Superior temporal gyrus (tissue), 1 donor: ENCODE measurements around the gene IL10RB.

Experiments
- DNase-seq: peaks from one replicate; pipeline ENCODE4 v3.0.0-alpha.2; 2016; ENCODE audit errors: extremely low spot score

The IL10RB gene

DNA sequence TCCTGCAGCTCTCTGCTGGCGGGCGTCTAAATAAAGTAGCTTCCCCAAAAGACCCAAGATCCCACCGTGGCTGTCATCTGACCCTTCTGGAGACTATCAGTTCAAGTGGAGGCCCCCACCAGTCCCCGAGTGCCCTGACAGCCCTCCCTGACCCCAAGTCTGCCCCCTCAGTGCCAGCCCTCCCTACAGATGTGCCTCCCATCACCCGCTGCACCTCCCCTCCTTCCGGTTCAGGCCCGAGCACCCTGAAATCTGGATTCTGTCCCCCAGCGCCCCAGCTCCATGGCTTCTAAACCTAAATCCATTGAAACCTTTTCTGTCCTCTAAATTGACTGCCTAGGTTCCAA lies 595 bp downstream of the IL10RB start:
- DNase-seq, result no peak

DNA sequence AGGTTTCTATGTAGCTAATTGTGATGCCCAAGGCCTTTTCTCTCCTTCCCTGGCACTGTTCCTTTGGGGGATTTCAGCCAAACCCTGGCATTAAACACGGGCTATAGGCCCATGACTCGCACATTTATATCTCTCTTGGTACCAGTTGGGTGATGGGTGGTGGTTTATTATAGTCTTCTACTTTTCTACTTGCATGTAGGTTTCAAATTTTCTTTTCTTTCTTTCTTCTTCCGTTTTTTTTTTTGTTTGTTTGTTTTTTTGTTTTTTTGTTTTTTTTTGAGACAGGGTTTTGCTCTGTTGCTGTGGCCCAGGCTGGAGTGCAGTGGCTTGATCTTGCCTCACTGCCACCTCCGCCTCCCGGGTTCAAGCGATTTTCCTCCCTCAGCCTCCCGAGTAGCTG lies 1.1 kb downstream of the IL10RB start:
- DNase-seq, result no peak

DNA sequence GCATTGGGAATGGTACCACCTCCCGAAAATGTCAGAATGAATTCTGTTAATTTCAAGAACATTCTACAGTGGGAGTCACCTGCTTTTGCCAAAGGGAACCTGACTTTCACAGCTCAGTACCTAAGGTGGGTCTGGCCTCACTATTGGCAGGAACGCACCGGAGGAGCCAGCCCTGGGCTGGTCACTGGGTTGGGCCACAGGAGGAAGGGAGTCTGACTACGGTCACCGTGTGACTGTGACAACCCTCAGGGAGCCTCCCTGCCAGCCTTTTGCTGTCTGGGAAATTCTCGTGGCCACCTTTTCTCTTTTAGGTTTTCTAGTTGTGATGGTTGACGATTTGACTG lies 2.2 kb downstream of the IL10RB start:
- no peak for DNase-seq

DNA sequence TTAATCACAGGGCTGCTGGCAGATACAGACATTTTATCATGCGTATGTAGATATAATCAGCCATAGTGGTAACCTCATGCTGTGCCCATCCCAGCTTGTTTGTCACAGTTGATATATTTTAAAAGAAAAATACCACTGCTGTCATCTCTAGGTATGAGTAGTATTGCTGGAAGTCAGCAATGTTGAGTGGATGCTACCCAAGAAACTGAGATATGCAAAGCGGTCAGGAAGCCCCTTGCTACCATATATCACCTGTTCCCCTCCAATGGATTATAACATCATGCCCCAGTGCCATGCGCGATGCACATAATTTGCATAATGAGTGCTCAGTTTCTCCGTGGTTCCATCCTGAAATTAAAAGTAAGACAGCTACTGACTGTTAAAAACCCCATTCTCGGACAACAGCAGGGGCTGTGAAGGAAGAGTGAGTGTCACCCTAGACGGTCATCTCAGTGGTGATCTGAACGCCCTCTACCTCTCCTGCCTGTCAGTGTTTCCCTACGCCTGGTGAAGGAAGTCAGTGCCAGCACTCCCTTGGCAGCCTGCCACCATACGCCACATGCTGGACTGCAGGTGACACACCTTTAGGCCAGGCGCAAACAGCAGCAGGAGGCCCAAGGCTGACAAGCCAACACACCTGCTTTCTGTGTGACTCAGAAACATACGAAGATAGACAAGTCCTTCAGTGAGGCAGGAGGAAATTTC lies 2.7 kb downstream of the IL10RB start:
- no peak for DNase-seq

DNA sequence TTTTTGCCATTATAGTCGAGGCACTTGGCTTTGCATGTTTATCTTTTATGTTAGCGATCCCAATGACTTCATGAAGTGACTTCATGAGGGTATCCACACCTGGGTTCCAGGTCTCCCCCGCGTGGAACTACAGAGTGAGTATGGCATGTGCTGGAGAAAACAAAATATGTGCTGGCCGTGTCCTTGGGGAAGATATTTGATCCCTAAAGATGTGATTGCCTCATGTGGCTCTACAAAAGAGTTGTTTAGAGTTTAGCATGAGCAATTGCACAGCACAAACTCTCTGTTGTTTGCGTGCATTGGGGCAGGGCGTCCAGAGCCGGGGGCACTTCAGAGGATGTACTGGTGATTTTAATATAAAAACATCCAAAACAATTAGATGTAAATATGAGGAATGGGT lies 4.8 kb downstream of the IL10RB start:
- DNase-seq, result no peak

DNA sequence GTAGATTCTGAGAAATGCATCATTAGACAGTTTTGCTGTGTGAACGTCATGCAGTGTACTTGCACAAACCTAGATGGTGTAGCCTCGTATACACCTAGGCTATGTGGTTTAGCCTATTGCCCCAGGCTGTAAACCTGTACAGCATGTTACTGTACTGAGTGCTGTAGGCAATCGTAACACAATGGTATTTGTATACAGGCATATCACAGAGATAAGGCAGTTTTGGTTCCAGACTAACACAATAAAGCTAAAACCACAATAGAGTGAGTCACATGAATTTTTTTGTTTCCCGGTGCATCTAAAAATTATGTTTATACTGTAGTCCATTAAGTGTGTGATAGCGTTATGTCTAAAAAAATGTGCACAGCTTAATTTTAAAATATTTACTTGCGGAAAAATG lies 6.9 kb downstream of the IL10RB start:
- DNase-seq, result no peak

DNA sequence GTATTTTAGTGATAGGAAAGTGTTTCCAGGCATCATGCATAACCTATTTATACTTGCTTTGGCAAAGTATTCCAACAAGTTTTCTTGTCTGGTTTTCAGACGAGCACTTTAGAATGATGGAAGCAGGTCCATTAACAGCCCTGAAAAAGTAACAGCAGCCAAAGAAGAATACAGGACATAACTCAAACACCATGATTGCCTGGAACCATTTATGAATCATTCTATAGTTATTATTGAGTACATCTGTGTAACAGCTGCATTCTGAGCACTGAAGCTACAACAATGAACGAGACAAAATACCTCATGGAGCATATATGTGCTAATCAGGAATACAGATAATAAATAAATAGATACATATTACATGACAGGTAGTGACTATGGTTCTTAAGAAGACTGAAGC lies 12.6 kb downstream of the IL10RB start:
- DNase-seq, result no peak

DNA sequence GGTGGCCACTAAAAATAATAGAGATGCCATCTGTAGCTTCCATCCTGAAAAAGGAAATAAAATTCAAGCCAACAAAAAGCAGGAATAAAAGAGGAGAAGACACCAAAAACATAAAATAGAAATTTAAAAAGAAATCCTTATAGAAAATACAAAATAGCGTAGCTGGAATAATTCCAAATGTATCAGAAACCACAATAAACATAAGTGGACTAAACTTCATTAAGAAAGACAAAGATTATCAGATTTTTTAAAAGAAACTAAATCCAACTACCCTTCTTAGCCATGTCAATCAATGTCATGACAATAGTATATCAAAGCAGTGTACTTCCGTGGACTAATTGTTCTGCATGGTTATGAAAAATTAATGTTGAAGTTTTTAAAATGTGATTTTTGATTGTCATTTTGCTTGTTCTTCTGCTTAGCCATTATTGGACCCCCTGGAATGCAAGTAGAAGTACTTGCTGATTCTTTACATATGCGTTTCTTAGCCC lies 13.2 kb downstream of the IL10RB start:
- DNase-seq, result no peak

DNA sequence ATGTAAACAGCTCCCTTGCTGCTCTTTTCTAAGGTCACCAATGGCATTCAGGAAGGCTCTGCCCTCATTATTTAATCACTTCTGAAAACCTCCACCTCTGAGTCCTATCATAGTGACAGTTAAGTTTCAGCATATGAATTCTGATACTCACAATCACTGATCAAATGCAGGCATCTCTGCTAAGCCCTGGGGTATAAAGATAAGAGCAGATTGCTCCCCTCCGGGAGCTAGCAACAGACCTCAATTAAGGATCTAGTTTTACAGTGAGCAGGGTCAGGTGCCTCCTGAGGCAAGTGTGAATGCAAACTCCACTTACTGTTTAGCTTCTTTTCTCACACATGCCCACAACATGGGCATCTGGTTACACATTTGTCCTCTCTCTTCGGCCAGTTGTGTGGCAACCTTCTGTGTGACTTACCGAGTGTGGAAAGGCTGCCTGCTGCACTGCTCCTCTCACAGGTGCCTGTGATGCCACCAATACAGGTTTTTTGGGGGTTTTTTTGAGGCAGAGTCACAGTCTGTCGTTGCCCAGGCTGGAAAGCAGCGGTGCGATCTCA lies 15.0 kb downstream of the IL10RB start:
- no peak for DNase-seq

DNA sequence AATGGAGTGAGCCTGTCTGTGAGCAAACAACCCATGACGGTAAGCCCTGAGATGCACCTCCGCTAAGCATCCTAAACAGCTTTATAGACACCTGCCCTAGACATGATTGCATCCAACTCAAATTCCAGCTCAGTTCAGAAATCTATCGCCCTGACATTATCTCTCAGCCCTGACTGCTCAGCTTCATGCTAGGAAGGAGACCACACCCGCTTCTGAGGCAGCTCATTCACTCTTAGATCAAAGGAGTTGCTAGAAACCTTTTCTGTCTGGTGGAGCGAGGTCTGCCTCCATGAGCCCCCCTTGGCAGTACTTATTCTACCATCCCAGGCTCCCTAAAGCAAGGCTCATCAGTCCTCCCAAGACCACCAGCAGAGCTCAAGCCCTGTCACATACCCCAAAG lies 17.0 kb downstream of the IL10RB start:
- no peak for DNase-seq

DNA sequence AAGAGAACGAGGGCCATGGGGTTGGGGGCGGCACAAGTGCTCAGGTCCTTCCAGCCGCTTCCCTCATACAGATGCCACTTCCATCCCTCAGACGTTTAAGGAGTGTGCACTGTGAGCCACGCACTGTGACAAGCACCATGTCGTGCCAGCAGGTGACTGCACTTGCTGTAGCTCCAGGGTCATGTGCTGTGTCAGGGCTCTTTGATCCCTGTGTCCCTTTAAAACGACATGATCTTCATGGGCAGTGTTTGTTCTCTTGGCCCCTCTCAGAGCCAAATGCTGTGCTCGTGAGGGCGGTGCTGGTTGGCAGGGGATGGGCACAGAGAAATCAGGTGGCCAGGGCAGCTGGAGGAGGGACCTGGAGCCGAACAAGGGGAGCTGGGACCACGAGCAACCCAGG lies 19.9 kb downstream of the IL10RB start:
- DNase-seq, result no peak

DNA sequence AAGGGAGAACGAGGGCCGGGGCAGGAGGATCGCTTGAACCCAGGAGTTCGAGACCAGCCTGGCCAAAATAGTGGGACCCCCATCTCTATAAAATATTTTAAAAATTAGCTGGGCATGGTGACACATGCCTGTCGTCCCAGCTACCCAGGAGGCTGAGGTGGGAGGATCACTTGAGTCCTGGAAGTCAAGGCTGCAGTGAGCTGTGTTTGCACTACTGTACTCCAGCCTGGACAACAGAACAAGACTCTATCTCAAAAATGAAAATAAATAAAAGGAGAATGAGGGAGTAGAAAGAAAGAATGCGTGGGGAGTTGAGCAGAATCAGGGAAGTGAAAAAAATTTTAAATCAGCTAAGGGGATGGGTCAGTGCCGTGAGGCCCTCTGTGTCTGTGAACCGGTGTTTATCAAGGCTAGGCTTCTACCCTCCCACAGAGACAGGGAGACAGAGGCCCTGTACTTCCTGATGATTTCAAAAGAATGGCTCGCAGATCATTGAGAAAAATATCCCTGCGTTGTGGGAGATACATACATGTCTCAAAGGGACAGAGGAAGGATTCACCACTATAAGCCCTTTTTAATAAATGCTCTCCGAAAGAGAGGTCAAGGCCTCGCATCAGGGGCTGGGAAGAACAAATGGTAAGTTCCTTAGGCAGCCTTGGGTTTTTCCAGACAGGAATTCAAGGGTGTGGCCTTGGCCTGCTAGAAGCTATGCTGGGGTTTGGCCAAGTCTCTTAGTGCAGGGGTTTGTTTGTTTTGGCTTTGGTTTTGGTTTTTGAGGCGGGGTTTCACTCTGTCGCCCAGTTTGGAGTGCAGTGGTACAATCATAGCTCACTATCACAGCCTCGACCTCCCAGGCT lies 20.7 kb downstream of the IL10RB start:
- no peak for DNase-seq

DNA sequence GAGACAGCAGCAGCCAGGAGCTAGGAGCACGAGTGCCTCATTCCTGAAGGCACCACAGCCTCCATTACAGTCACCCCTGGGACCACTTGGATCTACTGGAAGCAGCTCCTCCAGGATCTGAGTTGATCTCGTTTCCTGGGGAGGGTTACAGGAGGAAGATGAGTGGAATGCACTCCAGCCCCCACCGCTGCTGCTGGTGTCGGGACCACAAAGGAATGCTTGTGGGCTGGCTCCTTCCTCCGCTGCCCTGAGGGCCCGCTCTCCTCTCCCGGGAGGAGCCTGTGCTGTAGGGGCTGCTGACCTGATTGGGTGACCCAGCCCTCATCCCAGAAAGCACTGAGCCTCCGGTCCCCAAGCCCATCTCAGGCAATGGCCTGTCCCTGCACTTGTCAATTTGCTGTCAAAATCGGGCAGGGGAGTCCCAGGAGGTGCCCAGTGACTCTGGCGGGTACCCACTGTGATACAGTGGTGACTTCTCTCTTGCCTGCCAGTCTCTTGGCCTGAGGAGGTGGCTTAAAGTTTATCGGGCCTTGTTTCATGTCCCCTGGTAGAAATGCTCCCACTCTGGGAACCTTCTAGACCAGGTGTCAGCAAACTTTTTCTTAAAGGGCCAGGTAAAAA lies 23.1 kb downstream of the IL10RB start:
- DNase-seq, result no peak

DNA sequence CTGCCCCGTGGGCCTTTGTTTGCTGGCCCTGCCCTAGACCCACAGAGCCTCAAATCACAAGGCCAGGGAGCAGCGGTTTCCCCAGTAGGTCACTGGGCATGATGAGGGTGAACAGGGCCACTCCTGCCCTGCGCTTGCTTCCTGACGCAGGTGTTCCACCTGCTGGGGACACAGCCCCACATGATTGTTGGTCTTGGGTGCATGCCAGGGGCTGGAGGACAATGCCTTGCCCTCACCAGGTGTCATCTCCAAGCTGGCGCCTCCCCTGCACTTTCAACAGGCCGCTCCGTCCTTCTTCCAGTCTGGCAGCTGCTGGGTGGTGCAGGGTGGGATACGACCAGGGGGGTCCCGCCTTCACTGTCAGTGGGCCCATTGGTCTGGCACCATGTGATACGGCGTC lies 24.3 kb downstream of the IL10RB start:
- DNase-seq, result no peak

DNA sequence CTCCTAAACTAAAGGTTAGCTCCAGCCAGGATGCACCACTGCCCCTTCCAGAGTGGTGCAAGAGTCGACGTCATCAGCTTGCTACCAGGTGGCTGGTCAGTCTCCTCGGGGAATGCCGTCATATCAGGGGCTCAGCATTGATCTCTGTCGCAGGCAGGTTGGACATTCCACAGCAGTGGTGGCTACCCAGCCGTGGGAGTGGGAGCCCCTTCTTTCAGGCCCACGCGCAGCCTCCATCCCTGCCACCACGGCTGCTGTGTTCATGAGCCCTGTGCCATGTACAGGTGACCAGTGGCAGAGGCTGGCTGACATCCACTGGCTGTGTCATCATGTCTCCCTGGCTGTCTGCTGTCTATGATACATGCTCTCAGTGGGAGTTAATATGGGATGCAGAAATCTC lies 25.5 kb downstream of the IL10RB start:
- no peak for DNase-seq

DNA sequence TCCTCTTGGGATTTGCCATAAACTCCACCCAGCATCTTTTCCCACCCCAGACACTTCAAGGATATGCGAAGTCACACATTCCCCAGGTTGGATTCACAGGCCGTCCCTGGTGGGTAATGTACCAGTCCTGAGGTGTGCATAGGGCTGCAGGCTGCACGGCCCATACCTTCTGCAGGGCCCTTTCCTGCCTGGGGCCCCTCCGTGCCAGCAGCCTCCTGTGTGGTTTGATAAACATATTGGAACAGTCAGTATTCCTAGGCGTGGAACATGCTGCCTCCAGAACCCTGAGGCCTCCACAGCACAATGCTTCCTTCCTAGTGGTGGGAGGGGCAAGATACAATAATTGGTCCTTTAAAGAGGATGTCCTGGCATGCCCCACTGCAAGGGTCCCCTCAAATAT lies 26.6 kb downstream of the IL10RB start:
- no peak for DNase-seq

DNA sequence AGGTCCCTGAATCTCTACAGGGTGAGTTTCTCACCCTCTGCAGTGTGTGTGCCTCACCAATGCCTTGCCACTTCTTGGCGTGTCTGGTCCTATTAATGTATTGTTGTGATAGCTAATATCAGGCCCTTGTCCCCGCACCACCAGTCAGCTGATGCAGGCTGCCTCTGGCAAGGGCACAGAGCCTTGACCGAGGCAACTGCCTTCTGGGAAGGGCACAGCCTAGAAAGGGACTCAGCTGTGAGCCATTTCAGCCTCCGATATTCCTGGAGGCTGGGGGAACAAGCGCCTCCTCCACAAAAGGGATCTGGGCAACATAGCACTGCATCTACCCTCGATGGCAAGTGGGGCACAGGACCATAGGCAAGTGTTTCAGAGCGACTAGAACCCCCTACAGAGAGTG lies 27.0 kb downstream of the IL10RB start:
- DNase-seq, result peak; percentile 38

DNA sequence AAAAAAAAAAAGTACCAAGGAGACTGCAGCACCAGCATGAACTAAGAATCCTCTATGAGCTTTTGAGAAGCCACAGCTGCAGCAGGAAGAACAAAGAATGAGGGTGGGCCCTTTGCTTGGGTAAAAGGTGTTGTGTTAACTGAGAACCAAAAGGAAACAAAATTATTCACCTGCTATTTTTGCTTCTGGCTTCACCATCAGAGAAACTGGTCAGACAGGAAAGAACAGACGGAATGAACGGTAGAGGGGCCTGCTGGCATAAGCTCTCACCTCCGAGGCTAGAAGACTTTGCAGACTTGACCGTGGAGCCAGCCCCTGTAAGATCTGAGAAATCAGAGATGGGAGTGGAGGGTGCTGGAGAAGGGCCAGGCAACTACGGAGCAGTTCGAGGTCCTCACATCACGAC lies 27.6 kb downstream of the IL10RB start:
- no peak for DNase-seq

DNA sequence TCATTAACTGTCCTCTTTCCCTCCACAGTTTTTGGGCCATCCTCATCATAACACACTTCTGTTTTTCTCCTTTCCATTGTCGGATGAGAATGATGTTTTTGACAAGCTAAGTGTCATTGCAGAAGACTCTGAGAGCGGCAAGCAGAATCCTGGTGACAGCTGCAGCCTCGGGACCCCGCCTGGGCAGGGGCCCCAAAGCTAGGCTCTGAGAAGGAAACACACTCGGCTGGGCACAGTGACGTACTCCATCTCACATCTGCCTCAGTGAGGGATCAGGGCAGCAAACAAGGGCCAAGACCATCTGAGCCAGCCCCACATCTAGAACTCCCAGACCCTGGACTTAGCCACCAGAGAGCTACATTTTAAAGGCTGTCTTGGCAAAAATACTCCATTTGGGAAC lies 30.0 kb downstream of the IL10RB start:
- no peak for DNase-seq

DNA sequence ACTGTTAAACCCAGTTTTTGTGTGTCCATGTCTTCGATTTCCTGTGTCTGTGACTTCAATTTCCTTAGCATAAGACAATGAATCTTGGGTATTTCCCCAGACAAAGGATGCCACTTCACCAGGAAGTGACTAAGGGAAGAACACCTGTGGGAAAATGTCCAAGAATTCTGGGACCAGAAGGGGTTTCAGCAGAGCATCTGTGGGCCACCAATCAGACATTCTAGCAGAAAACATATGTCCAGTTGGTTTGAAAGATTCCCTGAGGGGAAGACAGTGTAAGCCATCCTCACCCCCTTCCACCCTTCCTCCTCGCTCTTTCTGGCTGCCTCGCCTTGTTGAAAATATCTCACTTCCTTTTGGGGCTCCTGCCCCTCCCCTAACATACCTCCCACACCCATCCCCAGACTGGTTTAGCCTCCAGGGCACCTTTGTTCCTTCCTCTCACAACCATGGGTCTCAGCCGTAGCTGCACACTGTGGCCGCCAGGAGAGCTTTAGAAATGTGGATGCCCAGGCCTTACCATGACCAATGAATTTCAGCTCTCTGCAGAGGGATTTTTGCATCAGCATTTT lies 33.1 kb downstream of the IL10RB start:
- DNase-seq, result no peak

DNA sequence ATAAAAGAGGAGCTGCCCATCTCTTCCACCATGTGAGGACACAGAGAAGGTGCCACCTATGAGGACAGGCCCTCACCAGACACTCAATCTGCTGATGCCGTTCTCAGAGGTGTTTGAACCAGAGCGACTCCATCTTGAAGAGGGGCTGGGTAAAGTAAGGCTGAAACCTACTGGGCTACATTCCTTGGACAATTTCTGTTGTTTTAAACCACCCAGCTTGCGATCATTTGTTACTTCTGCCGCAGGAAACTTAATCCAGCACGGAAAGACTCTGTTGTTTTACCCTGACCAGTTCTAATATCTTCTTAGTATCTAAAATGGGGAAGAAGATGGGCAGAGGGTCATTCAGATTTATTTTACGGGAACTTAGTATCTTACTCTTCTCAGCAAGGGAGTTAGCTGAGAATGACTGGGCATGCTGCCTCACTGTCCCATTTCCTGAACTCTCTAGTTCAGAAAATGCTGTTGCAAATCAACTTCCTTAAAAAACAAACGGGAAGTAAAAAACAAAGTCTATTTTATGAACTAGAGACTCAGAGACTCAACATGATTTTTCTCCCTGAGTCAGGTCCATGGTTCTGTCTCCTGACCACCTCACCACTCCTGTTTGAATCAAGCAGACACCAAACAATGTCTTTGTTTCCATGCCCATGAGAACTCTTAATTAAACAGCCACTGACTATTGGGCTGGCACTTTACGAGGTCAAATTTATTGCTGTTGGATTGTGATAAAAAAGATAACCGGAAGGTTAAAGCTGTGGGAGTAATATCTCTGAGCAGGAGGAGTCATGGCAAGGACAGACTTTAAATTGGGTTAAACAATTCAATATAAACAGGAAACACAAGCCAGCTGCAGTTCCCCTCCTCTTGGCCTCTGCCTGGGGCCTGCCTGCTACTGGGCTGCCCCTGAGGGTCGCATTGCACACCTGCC lies 34.8 kb downstream of the IL10RB start:
- peak; percentile 14 for DNase-seq
